Measurements from ENCODE around the gene TMEM50B.
"Not testable (repeated sequence)": the region's sequence is repeated elsewhere in the genome, so short reads cannot be mapped to it uniquely, and the experiment has no call there.

TMEM50B gene

DNA sequence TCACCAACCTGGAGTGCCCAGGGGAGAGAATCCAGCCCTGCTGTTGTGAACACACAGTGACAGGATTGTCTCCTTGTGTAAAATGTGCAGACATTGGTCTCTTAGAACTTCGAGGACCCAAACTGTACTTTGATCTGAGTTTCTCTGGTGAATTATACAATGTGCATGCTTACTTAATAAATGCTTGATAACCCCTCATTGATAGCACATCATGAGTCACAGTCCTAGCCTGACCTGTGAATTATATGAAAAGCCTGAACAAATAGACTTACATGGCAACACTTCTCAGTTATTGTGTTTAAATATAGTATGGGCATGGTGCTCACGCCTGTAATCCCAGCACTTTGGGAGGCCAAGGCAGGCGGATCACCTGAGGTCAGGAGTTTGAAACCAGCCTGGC is 53.9 kb downstream of the TMEM50B start:
- DNase-seq: no peak

DNA sequence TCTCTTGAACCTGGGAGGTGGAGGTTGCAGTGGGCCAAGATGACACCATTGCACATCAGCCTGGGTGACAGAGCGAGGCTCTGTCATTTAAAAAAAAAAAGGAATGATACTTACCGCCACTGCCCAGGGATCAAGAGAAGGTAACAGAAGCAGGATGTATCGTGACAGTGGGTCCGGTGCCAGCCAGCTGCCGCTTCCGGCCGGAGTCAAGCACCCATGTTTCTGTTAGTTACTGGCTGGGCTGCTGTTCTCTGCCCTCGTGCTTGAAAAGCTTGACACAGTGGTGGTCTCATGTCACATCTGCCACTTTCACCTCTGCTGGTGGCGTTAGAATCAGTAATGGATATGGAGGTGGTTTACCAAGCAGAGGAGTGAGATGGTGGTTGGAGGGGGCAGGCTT is 55.6 kb downstream of the TMEM50B start:
- no peak for DNase-seq

DNA sequence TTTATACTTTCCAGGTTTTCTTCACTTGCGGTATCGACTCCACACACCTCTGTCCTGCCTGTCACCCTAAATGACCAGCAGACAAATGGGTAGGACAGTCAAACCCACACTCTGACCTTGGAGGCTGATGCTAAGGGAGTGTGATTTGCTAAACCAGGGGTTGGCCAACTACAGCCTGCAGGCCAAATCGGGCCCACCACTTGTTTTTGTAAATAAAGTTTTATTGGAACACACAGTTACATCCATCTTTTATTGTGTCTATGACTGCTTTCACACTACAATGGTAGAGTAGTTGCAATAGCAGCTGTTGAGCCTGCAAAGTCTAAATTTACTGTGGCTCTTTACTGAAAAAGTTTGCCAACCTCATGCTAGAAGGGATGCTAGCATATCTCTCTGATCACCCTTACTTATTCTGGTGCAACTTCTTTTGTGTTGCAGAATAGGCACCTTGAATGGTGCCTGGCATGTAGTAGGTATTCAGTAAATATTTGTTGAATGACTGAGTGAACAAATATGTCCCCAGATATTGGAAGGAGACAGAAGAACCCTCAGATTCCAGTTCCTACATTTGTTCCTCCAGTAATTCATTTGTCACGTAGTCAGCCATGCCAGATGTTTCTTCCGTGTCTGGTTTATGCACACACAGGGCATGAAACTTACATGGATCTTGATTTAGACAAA is 57.9 kb downstream of the TMEM50B start:
- DNase-seq: no peak

DNA sequence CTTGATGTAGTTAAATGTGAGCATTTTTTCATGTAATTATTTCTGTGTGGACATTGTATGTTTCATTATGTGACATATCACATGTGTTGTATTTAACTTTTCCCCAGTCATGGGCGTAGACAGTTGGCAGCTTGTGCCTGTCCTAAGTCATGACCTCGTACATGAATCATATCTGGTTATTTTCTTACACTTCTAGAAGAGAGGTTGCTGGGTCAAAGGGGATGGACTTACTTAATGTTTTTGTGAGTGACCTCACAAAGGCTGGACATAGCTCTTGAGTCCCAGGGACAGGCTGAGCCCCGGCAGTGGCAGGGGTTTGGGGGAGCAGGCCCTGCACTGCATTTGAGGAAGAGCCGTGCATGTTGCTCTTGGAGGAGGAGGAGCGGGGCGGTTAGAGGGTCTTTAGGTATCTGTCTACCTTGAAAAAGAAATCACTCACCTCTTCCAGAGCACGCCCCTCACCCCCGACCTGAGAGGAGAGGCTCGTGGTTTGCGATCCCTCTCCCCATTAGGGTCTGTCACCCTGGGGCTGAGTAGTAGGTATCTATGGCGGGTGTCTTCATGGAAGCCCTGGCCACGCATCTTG is 60.1 kb downstream of the TMEM50B start:
- DNase-seq: no peak

DNA sequence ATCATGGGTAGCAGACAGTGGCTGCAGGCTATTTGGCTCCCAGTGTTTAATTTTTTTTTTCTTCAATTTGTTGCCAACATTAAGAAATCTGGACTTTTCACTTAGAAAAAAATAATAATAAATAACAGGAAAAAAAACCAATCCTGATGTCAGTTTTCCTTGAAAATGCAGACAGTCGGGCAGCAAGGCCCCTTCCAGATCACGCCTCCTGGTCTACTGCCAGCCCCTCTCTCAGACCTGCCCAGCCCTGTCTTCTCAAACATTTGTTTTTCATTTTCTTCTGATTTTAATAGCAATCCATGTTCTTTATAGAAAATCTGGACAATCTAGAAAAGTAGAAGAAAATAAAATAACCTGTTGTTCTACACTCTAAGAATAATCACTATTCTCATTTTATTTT is 61.1 kb downstream of the TMEM50B start:
- DNase-seq: no peak

DNA sequence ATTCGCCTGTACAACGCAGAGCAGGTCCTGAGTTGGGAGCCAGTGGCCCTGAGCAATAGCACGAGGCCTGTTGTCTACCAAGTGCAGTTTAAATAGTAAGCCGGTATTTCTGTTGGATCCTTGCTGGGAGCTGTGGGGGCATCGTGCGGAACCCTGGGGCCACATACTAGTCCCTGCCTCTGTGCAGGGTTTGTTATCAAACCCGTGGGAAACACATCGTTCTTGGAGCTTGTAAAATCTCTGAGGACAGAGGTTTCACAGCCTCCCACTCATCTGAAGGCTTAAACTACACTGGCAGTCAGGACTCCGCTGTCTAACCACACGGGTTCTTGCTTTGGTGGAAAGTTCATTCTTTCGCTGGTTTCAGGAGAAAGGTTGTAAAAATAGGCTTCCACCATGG is 64.8 kb downstream of the TMEM50B start:
- DNase-seq: no peak

DNA sequence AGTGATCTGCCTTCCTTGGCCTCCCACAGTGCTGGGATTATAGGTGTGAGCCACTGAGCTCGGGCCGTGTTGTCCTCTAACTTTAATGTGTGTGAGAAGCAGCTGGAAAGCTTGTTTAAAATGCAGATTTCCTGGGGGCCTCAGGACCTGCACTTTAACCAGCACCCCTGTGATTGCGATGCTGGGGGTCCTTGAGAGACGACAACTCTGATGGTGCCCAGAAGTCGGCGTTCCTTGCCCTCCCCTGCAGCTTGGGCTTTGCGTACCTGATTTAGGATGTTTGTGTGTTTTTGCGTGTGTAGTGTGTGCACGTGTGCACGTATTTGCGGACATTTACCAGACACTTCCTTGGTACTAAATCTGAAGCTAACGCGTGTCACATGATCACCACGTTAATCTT is 65.7 kb downstream of the TMEM50B start:
- DNase-seq: no peak

DNA sequence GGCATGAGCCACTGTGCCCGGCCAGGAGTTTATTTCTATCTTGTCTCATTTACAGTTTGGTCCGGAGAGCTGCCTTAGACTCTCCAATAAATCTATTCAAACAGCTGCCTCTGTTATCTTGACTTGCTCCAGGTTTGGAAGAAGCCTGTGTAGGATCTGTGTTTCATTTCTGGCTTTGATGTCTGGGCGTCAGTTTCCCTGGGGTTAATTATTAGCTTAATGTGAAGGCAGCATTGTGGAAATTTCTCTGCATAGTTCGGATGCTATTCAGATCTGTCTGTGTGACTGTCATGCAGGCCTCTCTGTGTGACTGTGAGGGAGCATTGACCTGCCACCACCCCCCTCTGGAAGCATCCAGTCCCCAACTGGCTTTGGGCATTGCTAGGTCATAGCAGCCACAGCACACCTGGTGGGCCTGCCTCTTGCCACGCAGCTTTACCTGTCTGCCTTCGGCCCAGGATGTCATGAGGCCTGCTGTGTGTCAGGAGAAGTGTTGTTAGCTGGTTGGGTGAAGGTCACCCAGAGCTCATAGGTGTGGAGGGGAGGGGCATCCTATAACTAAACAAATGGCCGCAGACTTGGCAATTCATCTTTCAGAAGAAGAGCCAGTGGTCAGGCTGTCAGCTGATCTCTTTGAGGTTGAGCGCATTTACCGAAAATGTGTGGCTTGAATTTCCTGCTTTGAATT is 66.8 kb downstream of the TMEM50B start:
- DNase-seq: no peak

DNA sequence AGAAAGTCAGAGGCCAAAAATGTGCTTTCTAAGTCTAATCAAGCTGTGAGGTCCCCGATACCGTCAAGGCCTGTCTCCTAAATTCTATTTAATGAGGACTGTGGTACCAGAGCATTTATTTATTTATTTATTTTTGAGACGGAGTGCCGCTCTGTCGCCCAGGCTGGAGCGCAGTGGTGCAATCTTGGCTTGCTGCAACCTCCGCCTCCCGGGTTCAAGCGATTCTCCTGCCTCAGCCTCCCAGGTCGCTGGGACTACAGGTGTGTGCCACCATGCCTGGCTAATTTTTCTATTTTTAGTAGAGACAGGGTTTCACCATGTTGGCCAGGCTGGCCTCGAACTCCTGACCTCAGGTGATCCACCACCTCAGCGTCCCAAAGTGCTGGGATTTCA is 67.3 kb downstream of the TMEM50B start:
- DNase-seq: not testable (repeated sequence)

DNA sequence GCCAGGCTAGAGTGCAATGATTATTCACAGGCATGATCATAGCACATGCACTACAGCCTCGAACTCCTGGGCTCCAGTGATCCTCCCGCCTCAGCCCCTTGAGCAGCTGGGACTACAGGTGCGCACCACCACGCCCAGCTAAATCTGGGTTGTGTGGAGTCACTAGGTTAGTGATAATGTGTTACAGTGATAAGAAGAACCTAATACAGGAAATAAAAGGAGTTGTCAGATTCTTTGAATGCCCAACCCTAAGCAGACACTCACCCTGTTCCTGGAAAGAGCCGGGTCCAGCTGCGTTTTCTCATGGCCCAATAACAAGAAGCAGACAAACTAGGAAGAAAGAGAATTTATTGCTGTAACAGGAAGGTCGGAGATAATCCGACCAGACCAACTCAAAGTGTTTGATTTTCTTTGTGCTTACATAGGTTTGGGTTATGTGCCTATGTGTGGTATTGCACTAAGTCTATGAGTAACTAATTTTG is 67.8 kb downstream of the TMEM50B start:
- DNase-seq: no peak

DNA sequence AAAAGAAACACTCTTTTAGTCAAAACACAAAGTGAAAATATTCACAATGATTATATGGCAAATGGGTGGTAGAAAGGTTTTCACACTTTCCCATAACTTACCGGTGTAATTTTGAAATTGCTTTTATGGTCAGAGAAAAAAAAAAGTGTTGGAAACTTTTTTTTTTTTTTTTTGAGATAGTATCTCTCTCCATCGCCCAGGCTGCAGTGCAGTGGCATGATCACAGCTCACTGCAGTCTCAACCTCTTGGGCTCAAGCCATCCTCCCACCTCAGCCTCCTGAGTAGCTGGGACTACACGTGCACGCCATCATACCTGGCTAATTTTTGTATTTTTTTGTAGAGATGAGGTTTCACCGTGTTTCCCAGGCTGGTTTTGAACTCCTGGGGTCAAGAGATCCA is 73.3 kb downstream of the TMEM50B start:
- peak in 1 of 2 experiments; percentile 29 for DNase-seq

DNA sequence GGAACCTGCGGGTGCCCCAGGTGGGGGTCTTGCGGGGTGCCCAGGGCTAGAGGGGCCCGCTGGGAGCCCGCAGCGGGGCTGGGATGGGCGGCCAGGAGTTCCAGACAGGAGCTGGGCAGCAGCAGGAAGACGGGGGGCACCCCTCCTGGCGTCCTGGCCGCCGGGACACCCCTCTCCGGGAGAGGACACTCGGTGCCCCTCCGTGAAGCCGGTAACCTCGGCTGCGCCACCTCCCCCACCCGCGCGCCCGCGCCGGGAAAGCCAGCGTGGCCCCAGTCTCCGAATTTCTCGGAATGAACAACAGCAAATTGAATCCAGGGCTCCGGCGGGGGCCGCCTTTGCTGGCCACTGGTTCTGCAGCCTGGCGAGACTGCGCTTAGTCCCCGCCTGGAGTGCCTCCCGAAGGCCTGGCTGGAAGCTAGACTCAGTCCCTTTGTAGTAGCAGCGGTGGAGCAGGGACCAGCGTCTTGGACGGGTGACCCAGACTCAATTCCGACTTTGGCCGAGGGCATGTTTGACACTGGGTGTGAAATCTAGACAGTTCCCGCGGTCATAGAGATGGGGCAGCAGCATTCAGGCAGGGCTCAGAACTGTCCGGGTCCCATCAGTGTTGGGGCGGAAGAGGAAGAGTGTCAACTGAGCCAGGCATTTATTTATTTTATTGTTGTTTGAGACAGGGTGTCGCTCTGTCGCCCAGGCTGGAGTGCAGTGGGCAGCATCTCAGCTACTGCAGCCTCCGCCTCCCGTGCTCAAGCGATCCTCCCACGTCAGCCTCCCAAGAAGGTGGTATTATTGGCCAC is 75.8 kb downstream of the TMEM50B start:
- DNase-seq: peak; percentile 17 to 38

DNA sequence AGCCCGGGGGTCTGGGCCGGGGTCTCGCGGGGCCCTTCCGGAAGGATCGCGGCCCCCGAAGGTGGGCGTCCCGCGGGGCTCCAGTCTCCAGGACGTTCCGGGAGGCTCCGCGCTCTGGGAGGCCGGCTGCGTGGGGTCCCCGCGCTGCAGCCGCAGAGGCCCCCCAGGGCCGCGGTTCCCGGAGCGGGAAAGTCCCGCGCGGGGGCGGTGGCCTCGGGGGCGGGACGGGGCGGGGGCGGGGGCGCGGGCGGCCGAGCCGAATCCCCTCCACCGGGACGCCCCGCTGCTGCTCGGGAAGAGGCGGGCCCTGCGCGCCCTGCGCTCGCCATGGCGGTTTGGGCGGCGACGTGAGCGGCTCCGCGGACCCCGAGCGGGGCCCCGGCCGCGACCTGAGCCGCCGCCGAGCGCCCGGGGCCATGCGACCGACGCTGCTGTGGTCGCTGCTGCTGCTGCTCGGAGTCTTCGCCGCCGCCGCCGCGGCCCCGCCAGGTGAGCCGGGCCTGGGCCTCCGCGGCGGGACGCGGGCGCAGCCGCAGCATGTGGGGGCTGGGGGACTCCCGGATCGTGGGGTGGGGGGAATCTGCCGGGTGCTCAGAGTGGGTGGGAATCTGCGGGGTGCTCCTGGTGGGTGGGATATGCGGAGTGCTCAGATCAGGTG is 76.5 kb downstream of the TMEM50B start, which contains the start of gene IFNGR2:
TSS of gene IFNGR2 (plus strand) at position 286 of the 658 bp plus-strand sequence. CDS start at position 417, 131 bp downstream.
- peak; percentile 54 to 69 for DNase-seq

DNA sequence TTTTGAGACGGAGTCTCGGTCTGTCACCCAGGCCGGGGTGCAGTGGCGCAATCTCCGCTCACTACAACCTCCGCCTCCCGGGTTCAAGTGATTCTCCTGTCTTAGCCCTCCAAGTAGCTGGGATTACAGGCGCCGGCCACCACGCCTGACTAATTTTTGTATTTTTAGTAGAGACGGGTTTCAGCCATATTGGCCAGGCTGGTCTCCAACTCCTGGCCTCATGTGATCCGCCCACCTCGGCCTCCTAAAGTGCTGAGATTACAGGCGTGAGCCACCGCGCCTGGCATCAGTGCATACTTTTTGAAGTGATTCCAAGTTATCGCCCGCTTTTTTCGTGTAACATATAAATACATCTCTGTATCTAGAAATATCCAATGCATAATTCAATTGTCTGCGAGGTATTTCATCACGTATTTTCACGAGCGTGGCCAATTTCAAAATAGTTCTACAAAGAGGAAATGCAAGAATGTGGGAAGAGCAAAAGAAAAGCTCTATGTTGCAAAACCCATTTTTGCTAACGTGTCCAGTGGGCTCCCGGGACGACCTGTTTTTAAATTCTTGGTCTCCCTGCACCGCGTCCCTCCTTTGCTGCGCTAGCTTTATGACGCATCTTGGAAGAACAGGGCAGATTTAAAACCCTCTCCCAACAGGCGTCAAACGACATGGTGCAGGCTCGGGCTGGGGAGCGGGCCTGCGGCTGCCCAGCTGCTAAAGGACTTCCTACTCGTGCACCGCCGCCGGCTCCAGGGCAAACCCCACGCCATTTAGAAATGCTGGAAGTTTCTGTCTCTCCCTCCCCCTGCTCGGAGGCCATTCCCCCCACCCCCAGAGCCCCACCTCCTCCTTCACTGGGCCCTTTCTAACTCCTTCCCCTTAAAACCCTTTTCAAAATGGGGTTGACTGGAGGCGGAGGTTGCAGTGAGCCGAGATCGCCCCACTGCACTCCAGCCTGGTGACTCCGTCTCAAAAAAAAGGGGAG is 77.5 kb downstream of the TMEM50B start:
- peak in 1 of 2 experiments; percentile 25 for DNase-seq

DNA sequence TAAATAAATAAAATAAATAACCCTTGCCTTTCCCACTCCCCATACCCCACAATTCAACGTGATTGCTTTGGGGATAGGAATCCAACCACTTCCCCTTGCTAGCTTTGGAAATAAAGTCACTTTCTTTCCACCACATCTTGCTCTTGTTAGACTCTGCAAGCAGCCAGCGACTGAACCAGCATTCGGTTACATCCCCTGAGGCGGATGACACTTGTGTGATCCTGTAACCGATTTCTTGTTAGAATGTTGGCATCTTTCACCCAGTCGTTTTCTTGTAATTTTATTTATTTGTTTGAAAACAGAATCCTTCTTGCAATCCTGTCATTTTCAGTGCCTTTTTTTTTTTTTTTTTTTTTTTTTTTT is 78.2 kb downstream of the TMEM50B start:
- no peak for DNase-seq

Data from stimulated activated CD4-positive, alpha-beta T cell treated with anti-CD3 and anti-CD28 coated beads, Interleukin-4, amount 100 ng/mL, for 4 hours (primary cell).